C4-2B (cell line): ENCODE results near the gene CYSRT1.

Source experiments
- ZFX ChIP-seq: fragments of 450-650 bp; IDR thresholded peaks from 2 replicates; pipeline ENCODE4 v1.6.1; 2017
- TF ChIP-seq, protein P1 (sequence below): fragments of 450-650 bp; conservative IDR thresholded peaks from 2 replicates; pipeline ENCODE4 v1.5.1; 2017; ENCODE audit warnings: mild to moderate bottlenecking

DNA sequence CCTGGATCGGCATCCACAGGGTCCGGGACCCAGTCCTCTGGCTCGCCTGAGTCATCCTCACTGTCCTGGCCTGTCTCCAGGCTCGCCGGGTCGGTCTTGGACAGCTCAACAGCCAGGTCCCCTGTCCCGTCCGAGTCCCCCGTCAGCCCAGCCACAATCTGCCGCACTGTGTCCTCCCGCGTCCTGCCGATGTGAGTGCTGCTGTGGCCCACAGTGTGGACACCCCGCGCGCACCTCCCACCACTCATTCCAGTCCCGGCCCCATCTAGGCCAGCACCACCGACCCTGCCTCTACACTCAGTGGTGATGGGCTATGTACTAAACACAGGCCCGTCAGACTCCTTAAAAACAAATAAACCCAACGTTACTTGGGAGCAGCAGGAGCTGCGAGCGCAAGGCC lies 43.3 kb upstream of the CYSRT1 start:
- TF ChIP-seq, protein P1, sequence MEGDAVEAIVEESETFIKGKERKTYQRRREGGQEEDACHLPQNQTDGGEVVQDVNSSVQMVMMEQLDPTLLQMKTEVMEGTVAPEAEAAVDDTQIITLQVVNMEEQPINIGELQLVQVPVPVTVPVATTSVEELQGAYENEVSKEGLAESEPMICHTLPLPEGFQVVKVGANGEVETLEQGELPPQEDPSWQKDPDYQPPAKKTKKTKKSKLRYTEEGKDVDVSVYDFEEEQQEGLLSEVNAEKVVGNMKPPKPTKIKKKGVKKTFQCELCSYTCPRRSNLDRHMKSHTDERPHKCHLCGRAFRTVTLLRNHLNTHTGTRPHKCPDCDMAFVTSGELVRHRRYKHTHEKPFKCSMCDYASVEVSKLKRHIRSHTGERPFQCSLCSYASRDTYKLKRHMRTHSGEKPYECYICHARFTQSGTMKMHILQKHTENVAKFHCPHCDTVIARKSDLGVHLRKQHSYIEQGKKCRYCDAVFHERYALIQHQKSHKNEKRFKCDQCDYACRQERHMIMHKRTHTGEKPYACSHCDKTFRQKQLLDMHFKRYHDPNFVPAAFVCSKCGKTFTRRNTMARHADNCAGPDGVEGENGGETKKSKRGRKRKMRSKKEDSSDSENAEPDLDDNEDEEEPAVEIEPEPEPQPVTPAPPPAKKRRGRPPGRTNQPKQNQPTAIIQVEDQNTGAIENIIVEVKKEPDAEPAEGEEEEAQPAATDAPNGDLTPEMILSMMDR: no peak
- no peak for TF ChIP-seq ZFX
